HUES64 (cell line): ENCODE data around the gene MAGI1.
A peak's percentile ranks its signal among the peaks of the same experiment; 100 is the strongest.

Experiments used
- H3K27ac ChIP-seq: 2 replicates; pipeline ENCODE4 v1.7.0; 2013; ENCODE audit warnings: low read depth, low read length, inconsistent platforms
- H3K27me3 ChIP-seq: 2 replicates; pipeline ENCODE4 v1.6.1; 2013; ENCODE audit warnings: mild to moderate bottlenecking, low read length; ENCODE audit not compliant: insufficient read depth
- H3K36me3 ChIP-seq: 2 replicates; pipeline ENCODE4 v1.6.1; 2013; ENCODE audit warnings: mild to moderate bottlenecking, low read length; ENCODE audit not compliant: insufficient read depth
- H3K4me1 ChIP-seq: 2 replicates; pipeline ENCODE4 v1.6.1; 2013; ENCODE audit warnings: mild to moderate bottlenecking, low read length, moderate library complexity; ENCODE audit not compliant: insufficient read depth
- H3K4me3 ChIP-seq: 2 replicates; pipeline ENCODE4 v1.5.1; 2013; ENCODE audit warnings: mild to moderate bottlenecking, low read length, moderate library complexity
- H3K9ac ChIP-seq: 2 replicates; pipeline ENCODE4 v1.6.1; 2013; ENCODE audit warnings: mild to moderate bottlenecking, low read depth, low read length
- H3K9me3 ChIP-seq: 2 replicates; pipeline ENCODE4 v1.6.1; 2013; ENCODE audit warnings: low read depth, low read length; ENCODE audit not compliant: insufficient read depth
- WGBS: fragments of 150-250, 120-280 bp; methylation state at CpG from one replicate; pipeline ENCODE4 v1.1.7; 2013; ENCODE audit warnings: missing lambda C conversion rate; 5-methylcytosine and 5-hydroxymethylcytosine counted together

MAGI1 gene

GRCh38 chr3:65767551-65767950 lies 271.2 kb downstream of the MAGI1 start:
- H3K27me3 ChIP-seq, result no peaks in the 10 kb centered on the region
- 89% methylated on average over 1 of the region's 1 CpG for WGBS
- H3K4me3 ChIP-seq, result no peak overlapping the region
- peaks cover 24% of the 10 kb centered on the region for H3K4me1 ChIP-seq
- no peaks in the 10 kb centered on the region for H3K9me3 ChIP-seq
- no peaks in the 10 kb centered on the region for H3K36me3 ChIP-seq
- no peak overlapping the region for H3K9ac ChIP-seq
- H3K27ac ChIP-seq, result no peak overlapping the region

- Histone ChIP-seq H3K4me3 (peak overlapping the region; percentile 18; the same call in 1 of the 2 replicates), H3K9ac (peak overlapping the region; percentile 26; the same call in 1 of the 2 replicates), H3K27ac (peak overlapping the region; percentile 57), H3K4me1 (peaks cover 52% of the 10 kb centered on the region), H3K36me3 (no peaks in the 10 kb centered on the region), H3K9me3 (no peaks in the 10 kb centered on the region), H3K27me3 (no peaks in the 10 kb centered on the region)
- WGBS, result 25% methylated on average over 2 of the region's 4 CpGs
Measured at GRCh38 chr3:65762235-65762580, 276.5 kb downstream of the MAGI1 start.

DNA sequence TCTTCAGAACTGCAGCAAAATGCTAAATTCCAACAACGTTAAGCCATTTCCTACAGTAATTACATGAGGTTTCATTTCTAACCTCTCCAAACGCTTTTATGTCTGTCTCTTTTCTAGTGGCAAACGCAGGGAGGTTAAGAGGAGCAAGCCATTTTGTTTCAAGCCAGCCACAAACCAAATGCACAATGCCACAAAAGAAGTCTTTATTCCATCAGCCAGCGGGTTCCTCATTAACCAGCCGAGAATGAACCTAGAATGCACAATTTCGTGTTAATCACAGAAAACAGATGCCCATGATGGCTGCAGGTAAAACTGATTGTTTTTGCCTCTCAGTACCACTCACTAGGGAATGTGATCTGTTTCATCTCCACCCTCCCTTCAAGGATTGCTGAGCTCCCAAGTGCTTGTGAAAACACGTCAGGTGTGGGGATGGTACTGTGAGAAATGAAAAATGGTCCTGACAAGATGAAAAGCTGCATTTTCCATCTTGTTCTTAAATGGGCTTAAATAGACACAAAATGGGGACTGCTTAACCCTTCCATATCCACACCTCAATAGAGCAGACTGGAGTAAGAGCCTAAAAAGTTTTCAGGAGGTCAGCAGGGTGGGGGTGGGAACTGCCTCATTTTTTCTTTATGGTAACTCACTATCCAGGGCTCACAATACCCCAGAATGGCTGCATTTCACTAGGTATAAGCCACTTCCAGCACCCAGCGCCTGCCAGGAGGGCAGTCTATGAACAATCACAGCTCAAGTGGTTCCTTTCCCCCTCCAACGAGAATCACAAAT lies 277.1 kb downstream of the MAGI1 start:
- Histone ChIP-seq H3K4me1 (peaks cover 52% of the 10 kb centered on the region), H3K9me3 (no peaks in the 10 kb centered on the region), H3K27me3 (no peaks in the 10 kb centered on the region), H3K9ac (peak overlapping the region; percentile 26), H3K36me3 (no peaks in the 10 kb centered on the region), H3K27ac (peak overlapping the region; percentile 57), H3K4me3 (peak overlapping the region; percentile 18; the same call in 1 of the 2 replicates)
- 71% methylated on average over 9 of the region's 9 CpGs for WGBS

GRCh38 chr3:65758876-65759598 lies 279.7 kb downstream of the MAGI1 start:
- WGBS, result 89% methylated on average over 2 of the region's 3 CpGs
- H3K9me3 ChIP-seq, result no peaks in the 10 kb centered on the region
- H3K9ac ChIP-seq, result no peak overlapping the region
- H3K36me3 ChIP-seq, result no peaks in the 10 kb centered on the region
- H3K4me1 ChIP-seq, result peaks cover 52% of the 10 kb centered on the region
- H3K27ac ChIP-seq, result no peak overlapping the region
- no peaks in the 10 kb centered on the region for H3K27me3 ChIP-seq
- no peak overlapping the region for H3K4me3 ChIP-seq

DNA sequence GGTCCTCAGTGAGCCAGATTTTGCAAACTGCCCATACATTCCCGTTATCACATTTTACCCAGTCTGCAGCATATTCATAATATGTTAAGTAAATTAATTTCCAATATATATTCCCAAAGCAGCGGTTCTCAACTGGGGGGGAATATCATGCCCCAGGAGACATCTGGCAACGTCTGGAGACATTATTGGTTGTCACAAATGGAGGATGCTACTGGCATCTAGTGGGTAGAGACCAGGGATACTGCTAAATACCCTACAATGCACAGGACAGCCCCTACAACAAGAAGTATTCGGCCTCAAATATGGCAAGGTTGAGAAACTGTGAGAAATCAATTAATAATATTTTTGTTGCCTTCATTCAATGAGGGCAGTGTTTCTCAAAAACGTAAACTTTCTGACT lies 280.3 kb downstream of the MAGI1 start:
- H3K9ac ChIP-seq, result no peak overlapping the region
- H3K27me3 ChIP-seq, result no peaks in the 10 kb centered on the region
- H3K9me3 ChIP-seq, result no peaks in the 10 kb centered on the region
- H3K4me1 ChIP-seq, result peaks cover 51% of the 10 kb centered on the region
- H3K27ac ChIP-seq, result no peak overlapping the region
- WGBS, result 79% methylated on average over 3 of the region's 5 CpGs
- no peaks in the 10 kb centered on the region for H3K36me3 ChIP-seq
- no peak overlapping the region for H3K4me3 ChIP-seq

DNA sequence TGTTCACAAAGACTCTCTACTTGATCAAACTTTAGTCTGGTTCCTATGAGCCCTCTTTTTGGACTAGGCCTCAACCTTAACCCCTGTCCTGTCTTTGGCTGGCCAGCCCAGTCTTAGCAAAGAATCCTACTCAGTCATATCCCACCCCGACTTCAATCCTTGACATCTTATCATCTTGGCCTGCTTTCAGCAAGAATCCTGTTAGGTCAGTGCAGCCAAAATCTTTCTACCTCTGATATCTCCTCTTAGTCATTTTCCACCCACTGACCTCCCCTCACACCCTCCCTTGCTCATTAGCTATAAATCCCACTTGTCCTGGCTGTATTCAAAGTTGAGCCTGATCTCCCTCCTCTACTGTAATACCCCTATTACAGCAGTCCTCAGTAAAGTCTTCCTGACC lies 286.1 kb downstream of the MAGI1 start:
- peaks cover 23% of the 10 kb centered on the region for H3K4me1 ChIP-seq
- H3K36me3 ChIP-seq, result no peaks in the 10 kb centered on the region
- H3K27ac ChIP-seq, result no peak overlapping the region
- no peak overlapping the region for H3K9ac ChIP-seq
- H3K9me3 ChIP-seq, result no peaks in the 10 kb centered on the region
- H3K4me3 ChIP-seq, result no peak overlapping the region
- H3K27me3 ChIP-seq, result no peaks in the 10 kb centered on the region
- WGBS, result 94% methylated on average over 1 of the region's 1 CpG

DNA sequence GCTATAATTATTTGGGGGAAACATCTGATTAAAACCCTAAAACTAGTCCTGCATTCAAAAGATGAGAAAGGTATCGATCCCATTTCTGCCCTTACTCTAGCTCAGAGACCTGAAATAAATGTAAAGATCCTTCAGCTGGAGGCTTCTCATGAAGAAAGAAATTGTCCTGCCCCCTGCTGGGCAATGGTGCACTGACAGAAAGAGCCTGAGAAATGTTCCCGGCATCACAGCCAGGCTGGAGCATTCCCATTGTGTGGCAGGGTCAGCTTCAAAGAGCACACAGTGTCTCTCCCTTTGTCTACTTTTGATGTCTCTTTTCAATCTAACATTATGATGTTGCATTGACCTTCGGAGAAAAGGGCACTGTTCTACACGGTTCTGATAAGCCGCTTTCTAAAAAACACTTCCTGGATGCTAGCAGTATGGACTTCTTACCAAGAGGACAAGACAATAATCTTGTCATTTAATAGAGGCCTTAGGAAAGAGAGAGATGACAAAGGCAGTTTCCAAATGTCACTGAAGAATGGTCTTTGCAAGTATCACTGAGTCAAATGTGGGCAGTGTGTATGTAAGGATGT lies 287.5 kb downstream of the MAGI1 start:
- WGBS, result 65% methylated on average over 5 of the region's 5 CpGs
- Histone ChIP-seq H3K27ac (no peak overlapping the region), H3K27me3 (no peaks in the 10 kb centered on the region), H3K36me3 (no peaks in the 10 kb centered on the region), H3K9me3 (no peaks in the 10 kb centered on the region), H3K4me1 (peaks cover 23% of the 10 kb centered on the region), H3K9ac (no peak overlapping the region), H3K4me3 (no peak overlapping the region)

DNA sequence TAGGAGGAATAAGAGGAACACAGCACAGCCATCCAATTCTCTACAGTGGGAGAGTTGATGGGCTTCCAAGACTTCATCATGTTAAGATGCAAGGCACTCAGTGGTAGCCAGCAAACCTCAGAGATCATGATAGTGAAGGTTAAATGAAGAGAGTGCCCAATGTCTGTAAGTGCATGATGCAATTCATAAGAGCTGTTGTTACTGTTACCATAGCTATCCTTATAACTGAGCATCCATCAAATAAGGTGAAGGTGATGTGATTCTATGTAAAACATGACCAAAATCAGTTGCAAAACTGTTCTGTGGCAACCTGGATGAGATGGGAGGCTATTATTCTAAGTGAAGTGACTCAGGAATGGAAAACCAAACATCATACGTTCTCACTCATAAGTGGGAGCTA lies 289.7 kb downstream of the MAGI1 start:
- Histone ChIP-seq H3K27me3 (no peaks in the 10 kb centered on the region), H3K9me3 (no peaks in the 10 kb centered on the region), H3K4me1 (peaks cover 23% of the 10 kb centered on the region), H3K36me3 (no peaks in the 10 kb centered on the region), H3K27ac (no peak overlapping the region), H3K9ac (no peak overlapping the region), H3K4me3 (no peak overlapping the region)
- 95% methylated on average over 1 of the region's 1 CpG for WGBS

DNA sequence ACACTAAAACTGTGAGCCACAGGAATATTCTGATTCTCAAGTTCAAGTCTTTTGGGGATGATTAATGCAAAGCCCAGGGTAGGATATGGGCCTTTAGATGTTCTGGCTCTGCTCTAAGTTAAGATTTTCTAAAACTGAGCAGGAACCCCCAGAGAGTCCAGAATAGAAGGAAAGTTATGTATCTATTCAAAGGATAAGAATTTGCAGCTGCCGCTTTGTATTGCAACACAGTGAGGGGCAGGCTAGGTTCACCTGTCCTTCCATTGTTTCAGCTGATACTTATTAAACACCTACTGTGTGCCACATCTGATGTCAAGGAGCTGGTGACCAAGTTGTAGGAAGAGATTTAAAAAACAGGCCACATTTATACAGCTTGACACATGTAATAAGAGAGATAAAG lies 290.4 kb downstream of the MAGI1 start:
- WGBS, result 92% methylated on average over 1 of the region's 1 CpG
- Histone ChIP-seq H3K9me3 (no peaks in the 10 kb centered on the region), H3K36me3 (no peaks in the 10 kb centered on the region), H3K4me1 (peaks cover 23% of the 10 kb centered on the region), H3K9ac (no peak overlapping the region), H3K27me3 (no peaks in the 10 kb centered on the region), H3K4me3 (no peak overlapping the region), H3K27ac (no peak overlapping the region)

DNA sequence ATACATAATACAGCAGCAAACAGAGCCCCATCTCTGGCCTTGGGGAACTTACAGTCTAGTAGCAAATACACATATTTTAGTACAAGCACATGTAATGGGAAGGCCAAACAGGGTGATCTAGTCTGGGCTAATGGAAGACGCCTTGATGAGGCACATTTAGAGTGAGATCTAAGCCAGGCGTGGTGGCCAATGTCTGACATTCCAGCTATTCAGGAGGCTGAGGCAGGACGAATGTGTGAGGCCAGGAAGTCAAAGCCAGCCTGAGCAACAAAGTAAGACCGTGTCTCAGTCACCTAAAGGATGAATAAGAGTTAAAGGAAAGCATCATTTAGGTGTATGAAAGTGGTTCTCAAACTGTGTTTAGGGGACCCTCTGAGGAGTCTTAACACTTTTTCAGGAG lies 291.9 kb downstream of the MAGI1 start:
- 84% methylated on average over 4 of the region's 4 CpGs for WGBS
- no peaks in the 10 kb centered on the region for H3K36me3 ChIP-seq
- H3K4me3 ChIP-seq, result no peak overlapping the region
- H3K27ac ChIP-seq, result no peak overlapping the region
- no peaks in the 10 kb centered on the region for H3K27me3 ChIP-seq
- H3K9me3 ChIP-seq, result no peaks in the 10 kb centered on the region
- no peak overlapping the region for H3K9ac ChIP-seq
- H3K4me1 ChIP-seq, result peaks cover 26% of the 10 kb centered on the region

DNA sequence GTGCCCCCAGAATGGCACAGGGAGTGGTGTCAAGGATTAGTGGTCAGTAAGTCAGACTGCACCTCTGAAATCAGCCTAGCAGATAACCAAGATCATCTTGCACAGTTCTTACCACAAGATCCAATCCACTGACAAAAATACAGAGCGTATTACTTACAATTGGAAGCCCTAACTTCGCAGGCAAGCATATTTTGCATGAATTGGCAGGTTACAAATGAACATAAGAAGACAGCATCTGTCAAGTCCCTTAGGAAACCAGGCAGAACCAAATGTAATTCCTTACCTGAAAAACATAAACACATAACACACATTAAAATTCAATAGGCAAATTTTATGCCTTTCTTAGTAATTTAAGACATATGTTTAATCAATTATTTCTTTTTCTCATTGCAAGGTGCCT lies 293.4 kb downstream of the MAGI1 start:
- WGBS, result 99% methylated on average over 2 of the region's 2 CpGs
- Histone ChIP-seq H3K9me3 (no peaks in the 10 kb centered on the region), H3K27me3 (no peaks in the 10 kb centered on the region), H3K36me3 (no peaks in the 10 kb centered on the region), H3K4me3 (no peak overlapping the region), H3K4me1 (peaks cover 13% of the 10 kb centered on the region), H3K9ac (no peak overlapping the region), H3K27ac (no peak overlapping the region)
